ENCODE data around the gene MAPK10. TPM values are rescaled to one million over a fixed set of nuclear protein-coding genes. Genes with fewer than 3 reads are reported as not detected.

MAPK10 gene
- polyA plus RNA-seq, 1 donor (not counting 4 experiments of a cell fraction or from before 2014, with no cell fraction given): 8.2 TPM

- H3K36me3 ChIP-seq (ENCODE audit: control insufficient read depth in 2 of 2, extremely low read depth in 1 of 2, insufficient read depth in 2 of 2, low read length in 2 of 2): no peaks in the 10 kb centered on the region
- H3K4me1 ChIP-seq (ENCODE audit: control insufficient read depth, extremely low read depth, insufficient read depth, low read length): peaks cover 25% of the 10 kb centered on the region
- H4K20me1 ChIP-seq (ENCODE audit: control insufficient read depth, extremely low read depth, insufficient read depth, low read length): no peaks in the 10 kb centered on the region
- peak; percentile 36 for DNase-seq (ENCODE audit: low read depth, low spot score)
- H3K27ac ChIP-seq (ENCODE audit: control insufficient read depth, insufficient read depth, low read length): peak overlapping the region; percentile 65
- H3K4me3 ChIP-seq (ENCODE audit: control insufficient read depth in 2 of 3, extremely low read depth in 1 of 3, insufficient read depth in 2 of 3, low read depth in 1 of 3, low read length in 3 of 3): no peak overlapping the region
- peak; percentile 97 for FAIRE-seq
- dilution Hi-C loops (cut with MboI; ENCODE audit: extremely low pct_ligation_motif_present, low sequenced_read_pairs): no loop called here
- no peaks in the 10 kb centered on the region for H3K9me3 ChIP-seq (ENCODE audit: control insufficient read depth, low read depth, low read length)
- no peaks in the 10 kb centered on the region for H3K27me3 ChIP-seq (ENCODE audit: control insufficient read depth, extremely low read depth, insufficient read depth, low read length)
- TF ChIP-seq EZH2 (IDR thresholded peaks at IDR 0.05; ENCODE audit: low read length): no peak
- TF ChIP-seq, protein P1, sequence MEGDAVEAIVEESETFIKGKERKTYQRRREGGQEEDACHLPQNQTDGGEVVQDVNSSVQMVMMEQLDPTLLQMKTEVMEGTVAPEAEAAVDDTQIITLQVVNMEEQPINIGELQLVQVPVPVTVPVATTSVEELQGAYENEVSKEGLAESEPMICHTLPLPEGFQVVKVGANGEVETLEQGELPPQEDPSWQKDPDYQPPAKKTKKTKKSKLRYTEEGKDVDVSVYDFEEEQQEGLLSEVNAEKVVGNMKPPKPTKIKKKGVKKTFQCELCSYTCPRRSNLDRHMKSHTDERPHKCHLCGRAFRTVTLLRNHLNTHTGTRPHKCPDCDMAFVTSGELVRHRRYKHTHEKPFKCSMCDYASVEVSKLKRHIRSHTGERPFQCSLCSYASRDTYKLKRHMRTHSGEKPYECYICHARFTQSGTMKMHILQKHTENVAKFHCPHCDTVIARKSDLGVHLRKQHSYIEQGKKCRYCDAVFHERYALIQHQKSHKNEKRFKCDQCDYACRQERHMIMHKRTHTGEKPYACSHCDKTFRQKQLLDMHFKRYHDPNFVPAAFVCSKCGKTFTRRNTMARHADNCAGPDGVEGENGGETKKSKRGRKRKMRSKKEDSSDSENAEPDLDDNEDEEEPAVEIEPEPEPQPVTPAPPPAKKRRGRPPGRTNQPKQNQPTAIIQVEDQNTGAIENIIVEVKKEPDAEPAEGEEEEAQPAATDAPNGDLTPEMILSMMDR (optimal IDR thresholded peaks at IDR 0.05 in 1 of 3, IDR thresholded peaks at IDR 0.05 in 1 of 3, conservative IDR thresholded peaks at IDR 0.05 in 1 of 3; ENCODE audit: extremely low read depth in 1 of 3, insufficient read depth in 2 of 3, low read length in 3 of 3): no peak
- peak overlapping the region; percentile 67 for H2AFZ ChIP-seq (ENCODE audit: control insufficient read depth, low read length)
- no peaks in the 10 kb centered on the region for H3K9me1 ChIP-seq (ENCODE audit: control insufficient read depth, extremely low read depth, insufficient read depth, low read length)
- no peaks in the 10 kb centered on the region for H3K79me2 ChIP-seq (ENCODE audit: control insufficient read depth, insufficient read depth, low read length)
- H3K9ac ChIP-seq (ENCODE audit: control insufficient read depth, extremely low read depth, insufficient read depth, low read length): peak overlapping the region; percentile 29
- H3K4me2 ChIP-seq (ENCODE audit: control insufficient read depth, extremely low read depth, insufficient read depth, low read depth, low read length): peak overlapping the region; percentile 72
Observed at GRCh38 chr4:86032476-86033022, 327.3 kb downstream of the MAPK10 start.

- DNase-seq (ENCODE audit: low read depth, low spot score) (no peak), FAIRE-seq (no peak)
- no peaks in the 10 kb centered on the region for H3K79me2 ChIP-seq (ENCODE audit: control insufficient read depth, insufficient read depth, low read length)
- no peaks in the 10 kb centered on the region for H4K20me1 ChIP-seq (ENCODE audit: control insufficient read depth, extremely low read depth, insufficient read depth, low read length)
- no peak overlapping the region for H2AFZ ChIP-seq (ENCODE audit: control insufficient read depth, low read length)
- H3K9ac ChIP-seq (ENCODE audit: control insufficient read depth, extremely low read depth, insufficient read depth, low read length): no peak overlapping the region
- H3K9me3 ChIP-seq (ENCODE audit: control insufficient read depth, low read depth, low read length): no peaks in the 10 kb centered on the region
- H3K36me3 ChIP-seq (ENCODE audit: control insufficient read depth in 2 of 2, extremely low read depth in 1 of 2, insufficient read depth in 2 of 2, low read length in 2 of 2): no peaks in the 10 kb centered on the region
- TF ChIP-seq, protein P1 (optimal IDR thresholded peaks at IDR 0.05 in 1 of 3, IDR thresholded peaks at IDR 0.05 in 1 of 3, conservative IDR thresholded peaks at IDR 0.05 in 1 of 3; ENCODE audit: extremely low read depth in 1 of 3, insufficient read depth in 2 of 3, low read length in 3 of 3): no peak
- no peak for TF ChIP-seq EZH2 (IDR thresholded peaks at IDR 0.05; ENCODE audit: low read length)
- no peaks in the 10 kb centered on the region for H3K9me1 ChIP-seq (ENCODE audit: control insufficient read depth, extremely low read depth, insufficient read depth, low read length)
- H3K4me3 ChIP-seq (ENCODE audit: control insufficient read depth in 2 of 3, extremely low read depth in 1 of 3, insufficient read depth in 2 of 3, low read depth in 1 of 3, low read length in 3 of 3): no peak overlapping the region
- peaks cover 24% of the 10 kb centered on the region for H3K4me1 ChIP-seq (ENCODE audit: control insufficient read depth, extremely low read depth, insufficient read depth, low read length)
- no peak overlapping the region for H3K4me2 ChIP-seq (ENCODE audit: control insufficient read depth, extremely low read depth, insufficient read depth, low read depth, low read length)
- H3K27me3 ChIP-seq (ENCODE audit: control insufficient read depth, extremely low read depth, insufficient read depth, low read length): no peaks in the 10 kb centered on the region
- H3K27ac ChIP-seq (ENCODE audit: control insufficient read depth, insufficient read depth, low read length): no peak overlapping the region
- dilution Hi-C loops (cut with MboI; ENCODE audit: extremely low pct_ligation_motif_present, low sequenced_read_pairs): no loop called here
Observed at GRCh38 chr4:86031927-86032326, 327.9 kb downstream of the MAPK10 start.

Data from keratinocyte (primary cell).